CD4-positive, alpha-beta T cell treated with Interleukin-6 at 100 ng/mL for 8 hours (primary cell): Measurements from ENCODE around the gene LTBP1.

Experiments
- DNase-seq: peaks from one replicate; pipeline ENCODE4 v3.0.0-alpha.2; 2020; ENCODE audit warnings: mixed read lengths, low spot score

Gene LTBP1

GRCh38 chr2:32932825-32933755, 13.7 kb upstream of the LTBP1 start:
- DNase-seq: no peak

- no peak for DNase-seq
Measured at GRCh38 chr2:32933756-32934095, 13.0 kb upstream of the LTBP1 start.

GRCh38 chr2:32937602-32938448, 8.9 kb upstream of the LTBP1 start:
- no peak for DNase-seq

- DNase-seq: no peak
Measured at GRCh38 chr2:32938934-32939333, 7.8 kb upstream of the LTBP1 start.

- no peak for DNase-seq
Measured at GRCh38 chr2:32940316-32940997, 6.3 kb upstream of the LTBP1 start.

- no peak for DNase-seq
Measured at GRCh38 chr2:32941944-32942690, 4.6 kb upstream of the LTBP1 start.

- no peak for DNase-seq
Measured at GRCh38 chr2:32942793-32943485, 3.8 kb upstream of the LTBP1 start.

GRCh38 chr2:32945286-32945685, 1.5 kb upstream of the LTBP1 start:
- DNase-seq: no peak

GRCh38 chr2:32947076-32947483, 327 bp downstream of the LTBP1 start:
- DNase-seq: no peak

- peak; percentile 2 for DNase-seq
Measured at GRCh38 chr2:32947484-32948143, 861 bp downstream of the LTBP1 start.

- no peak for DNase-seq
Measured at GRCh38 chr2:32948266-32948665, 1.5 kb downstream of the LTBP1 start.

GRCh38 chr2:32949260-32949659, 2.5 kb downstream of the LTBP1 start:
- DNase-seq: no peak

- no peak for DNase-seq
Measured at GRCh38 chr2:32951672-32952071, 4.9 kb downstream of the LTBP1 start.

- DNase-seq: no peak
Measured at GRCh38 chr2:32952761-32953476, 6.2 kb downstream of the LTBP1 start.

GRCh38 chr2:32954206-32954605, 7.5 kb downstream of the LTBP1 start:
- no peak for DNase-seq

GRCh38 chr2:32958821-32959220, 12.1 kb downstream of the LTBP1 start:
- no peak for DNase-seq

- DNase-seq: no peak
Measured at GRCh38 chr2:32960238-32960637, 13.5 kb downstream of the LTBP1 start.

- DNase-seq: no peak
Measured at GRCh38 chr2:32960647-32961403, 14.1 kb downstream of the LTBP1 start.

- no peak for DNase-seq
Measured at GRCh38 chr2:32962690-32963089, 15.9 kb downstream of the LTBP1 start.
